ENCODE data around the gene ANKRD24.
"Not testable (repeated sequence)": the region's sequence is repeated elsewhere in the genome, so short reads cannot be mapped to it uniquely, and the experiment has no call there.

ANKRD24 gene

DNA sequence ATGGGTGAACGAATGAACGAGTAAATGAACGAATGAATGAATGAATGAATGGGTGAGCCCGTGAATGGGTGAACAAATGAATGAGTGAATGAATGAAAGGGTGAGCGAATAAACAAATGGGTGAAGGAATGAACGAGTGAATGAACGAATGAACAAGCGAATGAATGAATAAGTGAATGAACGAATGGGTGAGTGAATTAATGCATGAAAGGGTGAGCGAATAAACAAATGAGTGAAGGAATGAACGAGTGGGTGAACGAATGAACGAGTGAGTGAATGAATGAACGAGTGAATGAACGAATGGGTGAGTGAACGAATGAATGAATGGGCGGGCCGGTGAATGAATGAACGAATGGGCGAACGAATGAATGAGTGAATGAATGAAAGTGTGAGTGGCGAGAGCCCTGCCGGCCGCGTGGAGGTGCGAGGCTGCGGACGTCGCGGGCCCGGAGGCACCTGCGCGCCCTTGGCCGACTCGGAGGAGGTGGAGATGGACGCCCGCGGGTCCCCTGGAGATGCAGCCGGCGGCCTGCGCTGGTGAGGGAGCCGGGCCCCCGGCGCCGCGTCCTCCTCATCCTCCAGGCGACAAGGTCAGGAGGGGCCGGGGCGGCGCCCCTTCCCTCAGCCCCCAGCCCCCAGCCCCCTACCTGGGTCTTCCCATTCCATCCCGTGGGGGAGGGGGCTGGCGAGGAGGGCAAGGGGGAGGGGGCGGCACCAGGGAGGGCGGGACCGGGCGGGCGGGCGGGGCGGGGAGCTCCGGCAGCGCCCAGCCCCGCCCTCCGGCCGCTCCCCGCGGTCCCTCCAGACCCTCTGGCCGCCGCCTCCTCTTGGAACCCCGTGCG lies 15.4 kb downstream of the ANKRD24 start:
- DNase-seq (ENCODE audit: low spot score) = no peak

DNA sequence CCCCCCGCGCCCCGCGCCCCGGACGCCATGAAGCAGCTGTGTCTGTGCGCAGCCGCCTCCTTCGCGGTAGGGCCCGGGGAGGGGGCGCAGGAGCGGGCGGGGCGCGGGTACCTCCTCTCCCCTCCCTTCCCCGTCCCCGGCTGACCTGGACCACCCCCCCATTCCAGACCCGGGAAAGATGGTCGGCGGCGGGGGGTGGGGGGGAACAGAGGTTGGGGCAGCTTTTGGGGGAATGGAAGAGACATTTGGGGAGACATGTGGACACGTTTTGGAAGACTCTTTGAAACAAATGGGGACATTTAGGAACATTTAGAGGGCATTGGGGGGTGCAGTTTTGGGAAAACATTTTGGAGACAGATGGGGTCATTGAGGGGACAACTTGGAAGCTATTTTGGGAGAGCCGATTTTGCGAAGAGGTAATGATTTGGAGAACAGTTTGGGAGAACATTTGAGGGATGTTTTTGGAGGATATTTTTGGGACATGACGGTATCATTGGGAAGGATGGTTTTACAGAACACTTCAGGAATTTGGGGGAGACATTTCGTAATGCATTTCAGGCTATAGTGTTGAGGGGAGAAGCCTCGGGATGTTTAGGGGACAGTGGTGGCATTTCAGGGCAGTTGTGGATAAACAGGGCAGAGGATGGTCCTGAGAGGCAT lies 16.1 kb downstream of the ANKRD24 start:
- DNase-seq (ENCODE audit: low spot score) = no peak

DNA sequence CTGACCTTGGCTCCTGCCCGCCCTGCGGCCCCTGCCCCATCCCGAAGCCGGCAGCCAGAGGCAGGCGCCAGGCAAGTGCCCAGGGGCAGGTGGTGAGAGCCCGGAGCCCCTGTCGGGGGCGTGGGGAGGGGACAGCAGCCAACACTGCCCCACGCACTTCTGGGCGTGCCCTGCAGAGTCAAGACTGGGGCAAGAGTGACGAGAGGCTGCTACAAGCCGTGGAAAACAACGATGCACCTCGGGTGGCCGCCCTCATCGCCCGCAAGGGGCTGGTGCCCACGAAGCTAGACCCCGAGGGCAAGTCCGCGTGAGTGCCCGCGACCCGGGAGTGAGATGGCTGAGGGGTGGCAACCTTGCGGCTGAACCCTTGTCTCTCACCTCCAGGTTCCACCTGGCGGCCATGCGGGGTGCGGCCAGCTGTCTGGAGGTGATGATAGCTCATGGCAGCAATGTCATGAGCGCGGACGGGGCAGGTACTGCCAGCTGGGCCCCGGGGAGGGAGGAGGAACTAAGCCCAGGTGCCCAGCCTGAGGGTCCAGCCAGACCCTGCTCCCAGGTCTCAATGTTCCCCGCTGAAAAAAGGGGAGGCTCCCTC lies 17.3 kb downstream of the ANKRD24 start:
- DNase-seq (ENCODE audit: low spot score) = no peak

DNA sequence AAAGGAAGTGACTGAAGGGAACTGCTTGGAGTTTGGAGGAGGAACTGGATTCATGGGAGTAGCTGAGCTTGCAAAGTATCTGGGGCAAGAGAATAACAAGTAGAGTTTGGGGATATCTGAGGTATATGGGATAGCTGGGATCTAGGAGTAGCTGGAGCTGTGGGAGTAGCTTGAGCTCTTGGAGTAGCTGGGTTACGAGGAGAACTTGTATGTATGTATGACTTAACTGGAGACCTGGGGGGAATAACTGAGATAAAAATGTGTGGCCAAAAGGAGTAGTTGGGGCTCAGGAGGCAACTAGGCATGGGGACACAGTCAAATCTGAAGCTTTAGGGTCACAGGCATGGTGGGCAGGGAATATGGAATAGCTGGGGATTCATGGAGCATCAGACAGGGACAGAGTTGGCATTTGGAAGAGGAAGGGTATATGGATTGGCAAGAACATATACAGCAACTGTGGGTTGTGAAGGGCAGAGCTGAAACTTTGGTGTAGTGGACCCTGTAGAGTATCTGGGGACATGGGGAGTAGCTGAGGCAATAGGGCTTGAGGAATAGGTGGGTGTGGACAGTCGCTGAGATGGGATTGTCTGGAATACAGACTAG lies 18.6 kb downstream of the ANKRD24 start:
- no peak for DNase-seq (ENCODE audit: low spot score)

DNA sequence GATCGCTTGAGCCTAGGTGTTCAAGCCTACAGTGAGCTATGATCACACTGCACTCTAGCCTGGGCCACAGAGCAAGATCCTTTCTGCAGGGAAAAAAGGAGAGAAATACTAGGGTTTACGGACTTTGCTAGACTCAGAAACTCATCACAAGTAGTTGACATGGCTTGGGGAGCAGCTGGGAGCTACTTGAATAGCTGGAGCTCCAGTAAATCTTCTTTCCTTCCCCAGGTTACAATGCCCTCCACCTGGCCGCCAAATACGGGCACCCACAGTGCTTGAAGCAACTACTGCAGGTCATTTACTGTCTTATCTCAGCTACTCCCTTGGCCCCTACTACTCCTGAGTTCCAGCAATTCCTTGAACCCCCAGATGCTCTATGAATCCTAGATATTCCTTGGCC lies 19.3 kb downstream of the ANKRD24 start:
- no peak for DNase-seq (ENCODE audit: low spot score)

DNA sequence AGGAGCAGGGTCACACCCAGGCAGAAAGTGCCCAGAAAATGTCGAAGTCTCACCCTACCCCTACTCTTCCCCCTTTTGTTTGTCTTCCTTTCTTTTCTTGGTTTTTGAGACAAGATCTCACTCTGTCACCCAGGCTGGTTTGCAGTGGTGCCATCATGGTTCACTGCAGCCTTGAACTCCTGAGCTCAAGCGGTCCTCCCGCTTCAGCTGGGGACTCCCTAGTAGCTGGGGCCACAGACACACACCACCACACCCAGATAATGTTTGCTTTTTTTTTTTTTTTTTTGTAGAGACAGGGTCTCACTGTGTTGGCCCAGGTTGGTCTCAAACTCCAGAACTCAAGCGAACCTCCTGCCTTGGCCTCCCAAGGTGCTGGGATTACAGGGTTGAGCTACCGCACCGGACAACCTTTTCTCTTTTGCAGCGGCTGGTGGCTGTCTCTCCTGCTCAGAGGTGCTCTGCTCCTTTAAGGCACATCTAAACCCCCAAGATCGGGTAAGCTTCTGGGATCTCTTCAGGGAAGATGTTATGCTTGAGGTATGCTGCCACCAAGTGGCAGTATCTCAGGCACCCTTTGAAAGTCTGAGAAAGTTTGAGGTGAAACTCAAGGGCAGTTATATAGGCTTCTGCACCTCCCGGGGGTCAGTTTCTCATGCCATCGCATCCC lies 24.5 kb downstream of the ANKRD24 start:
- DNase-seq (ENCODE audit: low spot score) = no peak

DNA sequence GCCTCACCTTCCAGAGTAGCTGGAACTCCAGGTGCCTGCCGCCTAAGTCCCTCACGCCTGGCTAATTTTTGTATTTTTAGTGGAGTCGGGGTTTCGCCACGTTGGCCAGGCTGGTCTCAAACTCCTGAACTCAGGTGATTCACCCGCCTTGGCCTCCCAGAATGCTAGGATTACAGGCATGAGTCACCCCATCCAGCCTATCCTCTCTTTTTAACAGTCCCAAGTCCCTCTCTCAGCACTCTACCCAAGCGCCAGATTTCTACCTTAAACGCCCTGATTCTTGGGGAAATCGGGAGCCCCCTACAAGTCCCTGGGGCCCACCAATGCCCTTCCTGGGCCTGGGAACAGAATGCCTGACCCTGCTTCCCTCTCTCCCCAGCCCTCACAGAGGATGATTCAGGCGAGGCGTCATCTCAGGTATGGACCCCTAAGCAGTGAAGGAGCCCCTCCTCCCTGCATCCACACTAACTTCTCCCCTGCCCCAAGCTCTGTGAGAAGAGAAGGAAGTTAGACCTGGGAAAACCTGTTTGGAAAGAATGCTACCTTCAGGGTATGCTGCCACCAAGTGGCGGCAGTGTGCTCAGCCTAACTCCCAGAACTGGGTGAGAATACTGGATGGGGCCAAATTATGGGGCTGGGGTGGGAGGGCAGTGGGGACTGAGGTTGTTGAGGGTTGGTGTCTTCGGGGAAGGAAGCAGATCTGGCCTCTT lies 26.1 kb downstream of the ANKRD24 start:
- no peak for DNase-seq (ENCODE audit: low spot score)

DNA sequence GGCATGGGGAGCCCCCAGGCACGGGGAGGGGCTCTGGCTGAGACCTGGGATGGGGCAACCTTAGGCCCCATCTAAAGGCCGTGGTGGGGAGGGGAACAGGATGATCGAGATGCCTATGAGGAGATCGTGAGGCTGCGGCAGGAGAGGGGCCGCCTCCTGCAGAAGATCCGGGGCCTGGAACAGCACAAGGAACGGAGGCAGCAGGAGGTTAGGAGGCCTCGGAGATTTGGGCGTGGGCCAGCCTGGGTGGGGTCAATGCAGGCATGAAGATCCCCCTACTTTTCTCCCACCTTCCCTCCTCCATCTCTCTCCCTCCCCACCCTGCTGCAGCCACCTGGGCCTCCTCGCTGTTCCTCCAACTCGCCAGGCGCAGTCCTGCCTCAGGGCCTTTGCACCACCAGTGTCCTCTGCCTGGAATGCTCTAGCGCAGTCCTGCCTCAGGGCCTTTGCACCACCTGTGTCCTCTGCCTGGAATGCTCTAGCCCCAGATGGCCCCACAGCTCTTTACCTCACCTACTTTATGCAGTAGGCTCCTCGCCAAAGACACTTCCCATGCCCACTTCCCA lies 27.8 kb downstream of the ANKRD24 start:
- DNase-seq (ENCODE audit: low spot score) = no peak

DNA sequence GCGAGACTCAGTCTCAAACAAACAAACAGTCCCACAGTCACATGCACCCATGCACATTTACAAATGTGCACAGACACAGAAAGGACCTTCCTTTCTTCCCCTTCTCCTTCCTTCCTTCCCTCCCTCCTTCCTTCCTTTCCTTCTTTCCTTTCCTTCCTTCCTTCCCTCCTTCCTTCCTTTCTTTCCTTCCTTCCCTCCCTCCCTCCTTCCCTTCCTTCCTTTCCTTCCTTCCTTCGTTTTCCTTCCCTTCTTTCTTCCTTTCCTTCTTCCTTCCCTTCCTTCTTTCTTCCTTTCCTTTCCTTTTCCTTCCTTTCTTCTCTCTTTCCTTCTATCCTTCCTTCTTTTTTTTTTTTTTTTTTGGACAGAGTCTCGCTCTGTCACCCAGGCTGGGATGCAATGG lies 30.6 kb downstream of the ANKRD24 start:
- DNase-seq (ENCODE audit: low spot score) = no peak

DNA sequence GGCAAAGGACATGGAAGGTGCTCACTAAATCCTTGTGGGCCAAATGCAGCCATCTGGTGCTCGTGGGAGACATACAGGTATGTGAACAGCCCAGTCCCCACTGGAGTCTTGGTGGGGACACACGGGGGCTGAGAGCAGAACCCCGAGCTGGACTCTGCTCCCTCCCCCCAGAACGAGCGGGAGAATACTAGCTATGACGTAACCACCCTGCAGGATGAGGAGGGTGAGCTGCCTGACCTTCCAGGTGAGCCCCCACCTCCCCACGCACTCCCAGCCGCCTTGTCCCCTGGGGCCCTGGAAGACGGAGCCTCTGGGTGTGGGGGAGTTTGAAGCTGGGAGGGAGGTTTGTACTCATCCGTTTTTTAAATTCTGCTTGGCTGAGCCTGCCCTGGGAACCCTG lies 33.3 kb downstream of the ANKRD24 start:
- DNase-seq (ENCODE audit: low spot score) = no peak

DNA sequence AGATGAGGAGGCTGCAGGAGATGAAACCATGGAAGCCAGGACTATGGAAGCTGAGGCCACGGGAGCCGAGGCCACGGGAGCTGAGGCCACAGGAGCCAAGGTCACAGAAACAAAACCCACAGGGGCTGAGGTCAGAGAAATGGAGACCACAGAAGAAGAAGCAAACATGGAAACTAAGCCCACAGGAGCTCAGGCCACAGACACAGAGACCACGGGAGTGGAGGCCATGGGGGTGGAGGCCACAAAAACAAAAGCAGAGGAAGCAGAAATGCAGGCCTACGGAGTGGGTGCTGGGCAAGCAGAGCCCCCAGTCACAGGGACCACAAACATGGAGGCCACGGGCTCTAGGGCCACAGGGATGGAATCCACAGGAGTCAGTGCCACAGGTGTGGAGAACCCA lies 34.4 kb downstream of the ANKRD24 start:
- no peak for DNase-seq (ENCODE audit: low spot score)

DNA sequence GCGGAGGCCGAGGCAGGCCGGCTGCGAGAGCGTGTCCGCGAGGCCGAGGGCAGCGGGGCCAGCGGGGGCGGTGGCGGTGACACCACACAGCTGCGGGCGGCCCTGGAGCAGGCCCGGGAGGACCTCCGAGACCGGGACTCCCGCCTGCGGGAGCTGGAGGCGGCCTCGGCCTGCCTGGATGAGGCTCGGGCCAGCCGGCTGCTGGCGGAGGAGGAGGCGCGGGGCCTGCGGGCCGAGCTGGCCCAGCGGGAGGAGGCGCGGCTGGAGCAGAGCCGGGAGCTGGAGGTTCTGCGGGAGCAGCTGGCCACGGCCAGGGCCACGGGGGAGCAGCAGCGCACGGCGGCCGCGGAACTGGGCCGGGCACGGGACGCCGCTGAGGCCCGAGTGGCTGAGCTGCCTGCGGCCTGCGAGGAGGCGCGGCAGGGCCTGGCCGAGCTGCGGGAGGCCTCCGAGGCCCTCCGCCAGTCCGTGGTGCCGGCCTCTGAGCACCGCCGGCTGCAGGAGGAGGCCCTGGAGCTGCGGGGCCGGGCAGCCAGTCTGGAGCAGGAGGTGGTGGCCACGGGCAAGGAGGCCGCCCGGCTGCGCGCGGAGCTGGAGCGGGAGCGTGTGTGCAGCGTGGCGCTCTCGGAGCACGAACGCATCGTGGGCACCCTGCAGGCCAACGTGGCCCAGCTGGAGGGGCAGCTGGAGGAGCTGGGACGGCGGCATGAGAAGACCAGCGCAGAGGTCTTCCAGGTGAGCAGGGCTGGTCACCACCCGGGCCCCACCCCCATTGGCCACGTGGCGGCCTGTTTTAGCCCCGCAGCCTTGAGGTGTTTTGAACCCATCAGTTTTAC lies 35.2 kb downstream of the ANKRD24 start:
- no peak for DNase-seq (ENCODE audit: low spot score)

DNA sequence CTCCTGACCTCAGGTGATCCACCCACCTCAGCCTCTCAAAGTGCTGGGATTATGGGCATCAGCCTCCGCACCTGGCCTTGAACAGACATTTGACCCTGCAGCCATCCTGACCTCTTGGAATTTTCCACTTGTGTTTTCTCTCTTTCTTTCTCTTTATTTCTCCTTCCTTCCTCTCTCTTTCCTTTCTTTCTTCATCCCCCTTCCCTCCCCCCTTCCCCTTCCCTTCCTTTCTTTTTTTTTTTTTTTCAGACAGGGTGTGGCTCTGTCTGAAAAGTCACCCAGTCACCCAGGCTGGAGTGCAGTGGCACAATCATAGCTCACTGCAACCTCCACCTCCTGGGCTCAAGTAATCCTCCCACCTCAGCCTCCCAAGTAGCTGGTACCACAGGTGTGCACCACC lies 36.0 kb downstream of the ANKRD24 start:
- DNase-seq (ENCODE audit: low spot score) = not testable (repeated sequence)

DNA sequence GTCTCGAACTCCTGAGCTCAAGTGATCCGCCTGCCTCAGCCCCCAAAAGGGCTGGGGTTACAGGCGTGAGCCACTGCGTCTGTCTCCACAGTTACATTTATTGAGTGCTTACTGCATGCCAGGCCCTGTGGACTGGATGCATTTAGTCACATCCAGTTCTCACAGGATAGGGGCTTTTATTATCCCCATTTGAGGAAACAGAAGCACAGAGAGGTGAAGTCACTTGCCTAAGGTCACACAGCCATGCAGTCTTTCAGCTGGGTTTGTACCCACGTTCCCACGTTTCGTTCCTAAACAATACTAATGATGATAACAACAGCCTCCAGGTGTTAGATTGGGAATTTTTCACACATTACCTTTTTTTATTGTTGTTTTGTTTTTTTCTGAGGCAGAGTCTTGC lies 37.7 kb downstream of the ANKRD24 start:
- DNase-seq (ENCODE audit: low spot score) = no peak

DNA sequence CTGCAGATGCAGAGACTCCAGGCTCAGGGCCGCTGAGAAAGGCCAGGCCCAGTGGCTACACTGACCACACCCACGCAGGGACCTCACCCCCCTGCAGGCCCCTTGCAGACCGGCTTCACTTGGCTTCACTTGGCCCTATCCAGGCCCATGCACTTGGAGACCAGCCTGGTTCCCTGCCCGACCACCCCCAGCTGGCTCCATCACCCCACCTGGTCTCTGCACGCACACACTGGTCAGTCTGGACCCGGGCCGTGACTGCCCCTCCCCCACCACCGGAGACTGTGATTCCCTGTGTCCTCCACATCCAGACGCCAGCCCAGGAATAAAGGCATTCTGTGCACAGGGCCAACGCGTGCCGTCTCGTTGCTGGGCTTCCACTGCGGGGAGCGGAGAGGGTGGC lies 42.0 kb downstream of the ANKRD24 start:
- no peak for DNase-seq (ENCODE audit: low spot score)

DNA sequence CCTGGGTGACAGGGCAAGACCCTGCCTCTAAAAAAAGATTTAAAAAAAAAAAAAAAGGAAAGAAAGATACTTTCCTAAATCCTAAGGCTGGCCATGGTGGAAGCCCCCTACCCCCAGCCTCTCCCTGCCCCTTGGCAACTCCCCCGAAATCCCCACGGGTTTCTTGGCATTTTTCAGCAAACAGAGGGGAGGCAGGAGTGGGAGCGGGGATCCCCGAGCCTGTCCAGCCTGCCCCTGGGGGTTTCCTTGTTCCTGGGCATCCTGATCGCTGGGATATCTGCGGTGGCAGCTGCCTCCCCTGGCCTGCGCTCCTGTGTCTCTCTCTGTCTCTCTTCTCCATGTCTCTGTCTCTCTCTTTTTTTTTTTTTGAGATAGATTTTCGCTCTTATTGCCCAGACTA lies 43.4 kb downstream of the ANKRD24 start:
- DNase-seq (ENCODE audit: low spot score) = no peak

DNA sequence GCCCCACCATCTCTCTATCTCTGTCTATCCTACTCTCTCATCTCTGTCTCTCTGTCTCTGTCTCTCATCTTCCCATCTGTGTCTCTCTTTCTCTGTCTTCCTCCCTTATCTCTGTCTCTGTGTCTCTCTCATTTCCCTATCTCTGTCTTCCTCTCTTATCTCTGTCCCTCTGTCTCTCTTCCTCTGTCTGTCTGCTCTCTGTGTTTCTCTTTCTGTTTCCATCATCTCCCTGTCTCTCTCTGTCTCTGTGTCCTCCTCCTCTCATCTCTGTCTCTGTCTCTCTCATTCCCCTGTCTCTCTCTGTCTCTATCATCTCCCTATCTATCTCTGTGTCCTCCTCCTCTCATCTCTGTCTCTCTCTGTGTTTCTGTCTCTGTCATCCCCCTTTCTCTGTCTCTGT lies 45.3 kb downstream of the ANKRD24 start:
- DNase-seq (ENCODE audit: low spot score) = no peak

DNA sequence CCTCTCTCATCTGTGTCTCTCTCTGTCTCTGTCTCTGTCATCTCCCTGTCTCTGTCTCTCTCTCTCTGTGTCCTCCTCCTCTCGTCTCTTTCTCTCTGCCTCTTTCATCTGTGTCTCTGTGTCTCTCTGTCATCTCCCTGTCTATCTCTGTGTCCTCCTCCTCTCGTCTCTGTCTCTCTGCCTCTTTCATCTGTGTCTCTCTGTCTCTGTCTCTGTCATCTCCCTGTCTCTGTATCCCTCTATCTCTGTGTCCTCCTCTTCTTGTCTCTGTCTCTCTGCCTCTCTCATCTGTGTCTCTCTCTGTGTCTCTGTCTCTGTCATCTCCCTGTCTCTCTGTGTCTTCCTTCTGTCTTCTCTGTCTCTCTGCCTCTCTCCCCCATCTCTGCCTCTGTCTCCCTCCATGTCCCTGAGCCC lies 46.3 kb downstream of the ANKRD24 start:
- no peak for DNase-seq (ENCODE audit: low spot score)

DNA sequence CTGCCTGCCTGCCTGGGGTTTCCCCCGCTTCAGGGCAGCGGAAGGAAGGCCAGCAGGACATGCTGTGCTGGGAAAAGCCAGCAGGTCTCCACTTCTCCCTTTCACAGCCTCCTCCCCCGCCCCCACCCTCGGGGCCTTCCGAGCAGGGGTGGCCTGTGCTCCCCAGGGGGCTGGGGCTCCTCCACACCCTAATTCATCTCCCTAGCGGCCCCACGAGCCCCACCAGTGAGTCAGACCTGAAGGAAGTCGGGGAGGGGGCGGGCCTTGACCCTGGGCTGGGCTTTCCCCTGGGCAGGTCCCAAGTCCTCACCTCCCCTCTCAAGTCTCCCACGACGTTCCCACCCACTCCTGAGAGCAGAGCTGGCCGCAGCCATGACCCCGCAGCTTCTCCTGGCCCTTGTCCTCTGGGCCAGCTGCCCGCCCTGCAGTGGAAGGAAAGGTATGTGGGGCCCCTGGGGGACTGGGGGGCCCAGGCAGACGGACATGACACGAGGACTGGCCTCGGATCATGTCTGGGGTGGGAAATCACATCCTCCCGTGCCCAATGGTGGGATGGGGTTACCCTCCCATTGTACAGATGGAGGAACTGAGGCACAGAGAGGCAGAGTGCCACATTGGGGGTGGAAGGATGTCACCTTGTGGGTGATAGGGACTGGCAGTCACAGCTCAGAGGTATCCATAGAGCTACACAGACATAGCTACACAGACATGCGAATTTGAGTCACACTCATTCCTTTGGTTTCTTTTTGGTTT lies 46.9 kb downstream of the ANKRD24 start, which contains the start of gene EBI3:
Gene EBI3 (plus strand): TSS at position 345 of the 753 bp plus-strand sequence. CDS start 28 bp downstream, at position 373.
- no peak for DNase-seq (ENCODE audit: low spot score)

DNA sequence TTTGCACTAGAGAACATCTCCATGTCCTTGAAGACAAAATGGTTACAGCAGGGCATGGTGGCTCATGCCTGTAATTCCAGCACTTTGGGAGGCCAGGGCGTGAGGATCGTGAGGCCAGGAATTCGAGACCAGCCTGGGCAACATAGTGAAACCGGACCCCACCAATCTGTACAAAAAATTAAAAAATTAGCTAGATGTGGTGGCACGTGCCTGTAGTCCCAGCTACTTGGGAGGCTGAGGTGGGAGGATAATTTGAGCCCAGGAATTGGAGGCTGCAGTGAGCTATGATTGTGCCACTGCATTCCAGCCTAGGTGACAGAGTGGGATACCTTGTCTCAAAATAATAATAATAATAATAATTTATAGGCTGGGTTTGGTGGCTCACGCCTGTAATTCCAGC lies 47.7 kb downstream of the ANKRD24 start:
- DNase-seq (ENCODE audit: low spot score) = not testable (repeated sequence)
